Measurements from ENCODE around the gene DNAJC11.

Gene DNAJC11

DNA sequence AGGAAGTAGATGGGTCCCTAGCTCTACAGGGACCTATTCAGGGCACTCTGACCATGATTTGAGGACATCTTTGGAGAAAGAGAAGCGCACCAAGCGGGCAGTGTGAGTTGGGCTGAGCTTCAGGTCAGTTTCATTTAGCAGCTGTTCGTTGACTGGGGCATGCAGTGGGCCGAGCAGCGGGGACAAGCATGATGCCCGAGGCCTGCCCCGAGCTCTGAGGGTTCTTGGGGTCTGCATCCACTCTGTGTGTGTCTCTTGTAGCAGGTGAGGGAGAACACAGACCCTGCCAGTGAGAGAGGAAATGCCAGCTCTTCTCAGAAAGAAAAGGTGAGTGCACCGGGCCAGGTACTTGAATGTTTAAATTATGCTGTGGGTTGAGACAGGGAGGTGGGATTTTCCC is 71.6 kb downstream of the DNAJC11 start:
- no peak overlapping the region for H3K27ac ChIP-seq (replicated peaks)
- no peak for TF ChIP-seq POLR2AphosphoS5 (IDR thresholded peaks at IDR 0.05; ENCODE audit: low read depth)
- TF ChIP-seq, protein P1, sequence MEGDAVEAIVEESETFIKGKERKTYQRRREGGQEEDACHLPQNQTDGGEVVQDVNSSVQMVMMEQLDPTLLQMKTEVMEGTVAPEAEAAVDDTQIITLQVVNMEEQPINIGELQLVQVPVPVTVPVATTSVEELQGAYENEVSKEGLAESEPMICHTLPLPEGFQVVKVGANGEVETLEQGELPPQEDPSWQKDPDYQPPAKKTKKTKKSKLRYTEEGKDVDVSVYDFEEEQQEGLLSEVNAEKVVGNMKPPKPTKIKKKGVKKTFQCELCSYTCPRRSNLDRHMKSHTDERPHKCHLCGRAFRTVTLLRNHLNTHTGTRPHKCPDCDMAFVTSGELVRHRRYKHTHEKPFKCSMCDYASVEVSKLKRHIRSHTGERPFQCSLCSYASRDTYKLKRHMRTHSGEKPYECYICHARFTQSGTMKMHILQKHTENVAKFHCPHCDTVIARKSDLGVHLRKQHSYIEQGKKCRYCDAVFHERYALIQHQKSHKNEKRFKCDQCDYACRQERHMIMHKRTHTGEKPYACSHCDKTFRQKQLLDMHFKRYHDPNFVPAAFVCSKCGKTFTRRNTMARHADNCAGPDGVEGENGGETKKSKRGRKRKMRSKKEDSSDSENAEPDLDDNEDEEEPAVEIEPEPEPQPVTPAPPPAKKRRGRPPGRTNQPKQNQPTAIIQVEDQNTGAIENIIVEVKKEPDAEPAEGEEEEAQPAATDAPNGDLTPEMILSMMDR (IDR thresholded peaks at IDR 0.05; ENCODE audit: insufficient read depth, low read length): no peak
- TF ChIP-seq SPI1 (IDR thresholded peaks at IDR 0.05; ENCODE audit: borderline replicate concordance, low read depth): no peak
- no peak for TF ChIP-seq GABPA (IDR thresholded peaks at IDR 0.05; ENCODE audit: low read depth)
- TF ChIP-seq, protein P2, sequence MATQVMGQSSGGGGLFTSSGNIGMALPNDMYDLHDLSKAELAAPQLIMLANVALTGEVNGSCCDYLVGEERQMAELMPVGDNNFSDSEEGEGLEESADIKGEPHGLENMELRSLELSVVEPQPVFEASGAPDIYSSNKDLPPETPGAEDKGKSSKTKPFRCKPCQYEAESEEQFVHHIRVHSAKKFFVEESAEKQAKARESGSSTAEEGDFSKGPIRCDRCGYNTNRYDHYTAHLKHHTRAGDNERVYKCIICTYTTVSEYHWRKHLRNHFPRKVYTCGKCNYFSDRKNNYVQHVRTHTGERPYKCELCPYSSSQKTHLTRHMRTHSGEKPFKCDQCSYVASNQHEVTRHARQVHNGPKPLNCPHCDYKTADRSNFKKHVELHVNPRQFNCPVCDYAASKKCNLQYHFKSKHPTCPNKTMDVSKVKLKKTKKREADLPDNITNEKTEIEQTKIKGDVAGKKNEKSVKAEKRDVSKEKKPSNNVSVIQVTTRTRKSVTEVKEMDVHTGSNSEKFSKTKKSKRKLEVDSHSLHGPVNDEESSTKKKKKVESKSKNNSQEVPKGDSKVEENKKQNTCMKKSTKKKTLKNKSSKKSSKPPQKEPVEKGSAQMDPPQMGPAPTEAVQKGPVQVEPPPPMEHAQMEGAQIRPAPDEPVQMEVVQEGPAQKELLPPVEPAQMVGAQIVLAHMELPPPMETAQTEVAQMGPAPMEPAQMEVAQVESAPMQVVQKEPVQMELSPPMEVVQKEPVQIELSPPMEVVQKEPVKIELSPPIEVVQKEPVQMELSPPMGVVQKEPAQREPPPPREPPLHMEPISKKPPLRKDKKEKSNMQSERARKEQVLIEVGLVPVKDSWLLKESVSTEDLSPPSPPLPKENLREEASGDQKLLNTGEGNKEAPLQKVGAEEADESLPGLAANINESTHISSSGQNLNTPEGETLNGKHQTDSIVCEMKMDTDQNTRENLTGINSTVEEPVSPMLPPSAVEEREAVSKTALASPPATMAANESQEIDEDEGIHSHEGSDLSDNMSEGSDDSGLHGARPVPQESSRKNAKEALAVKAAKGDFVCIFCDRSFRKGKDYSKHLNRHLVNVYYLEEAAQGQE (IDR thresholded peaks at IDR 0.05; ENCODE audit: insufficient replicate concordance, low read depth): no peak
- H3K27me3 ChIP-seq (ENCODE audit: insufficient read depth, poor library complexity, severe bottlenecking): no peaks in the 10 kb centered on the region
- DNase-seq (ENCODE audit: low read depth in 1 of 2, low spot score in 1 of 2): no peak
- H3K4me3 ChIP-seq (replicated peaks; ENCODE audit: insufficient read depth, low read length): no peak overlapping the region

DNA sequence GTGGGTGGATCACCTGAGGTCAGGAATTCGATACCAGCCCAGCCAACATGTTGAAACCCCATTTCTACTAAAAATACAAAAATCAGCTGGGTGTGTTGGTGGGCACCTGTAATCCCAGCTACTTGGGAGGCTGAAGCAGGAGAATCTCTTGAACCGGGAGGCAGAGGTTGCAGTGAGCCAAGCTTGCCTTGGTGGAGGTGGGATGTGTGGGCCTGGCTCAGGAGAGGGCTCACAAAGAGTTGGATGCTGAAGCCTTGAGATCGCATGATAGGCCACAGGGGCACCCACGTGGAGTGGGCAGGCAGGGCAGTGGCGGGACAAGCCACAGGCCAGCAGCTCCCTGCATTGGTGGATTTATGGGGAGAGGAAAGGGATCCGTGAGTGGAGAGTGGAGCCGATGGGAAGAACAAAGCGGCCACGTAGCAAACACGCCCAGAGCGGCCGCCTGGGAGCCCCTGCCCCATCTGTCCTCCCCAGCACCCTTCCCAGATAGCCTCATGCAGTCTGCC is 72.6 kb downstream of the DNAJC11 start:
- TF ChIP-seq POLR2AphosphoS5 (IDR thresholded peaks at IDR 0.05; ENCODE audit: low read depth): no peak
- TF ChIP-seq GABPA (IDR thresholded peaks at IDR 0.05; ENCODE audit: low read depth): no peak
- TF ChIP-seq, protein P2 (IDR thresholded peaks at IDR 0.05; ENCODE audit: insufficient replicate concordance, low read depth): no peak
- TF ChIP-seq SPI1 (IDR thresholded peaks at IDR 0.05; ENCODE audit: borderline replicate concordance, low read depth): no peak
- TF ChIP-seq, protein P1 (IDR thresholded peaks at IDR 0.05; ENCODE audit: insufficient read depth, low read length): no peak
- no peak for DNase-seq (ENCODE audit: low read depth in 1 of 2, low spot score in 1 of 2)
- Histone ChIP-seq H3K4me3 (replicated peaks; ENCODE audit: insufficient read depth, low read length) (no peak overlapping the region), H3K27me3 (ENCODE audit: insufficient read depth, poor library complexity, severe bottlenecking) (no peaks in the 10 kb centered on the region), H3K27ac (replicated peaks) (no peak overlapping the region)

DNA sequence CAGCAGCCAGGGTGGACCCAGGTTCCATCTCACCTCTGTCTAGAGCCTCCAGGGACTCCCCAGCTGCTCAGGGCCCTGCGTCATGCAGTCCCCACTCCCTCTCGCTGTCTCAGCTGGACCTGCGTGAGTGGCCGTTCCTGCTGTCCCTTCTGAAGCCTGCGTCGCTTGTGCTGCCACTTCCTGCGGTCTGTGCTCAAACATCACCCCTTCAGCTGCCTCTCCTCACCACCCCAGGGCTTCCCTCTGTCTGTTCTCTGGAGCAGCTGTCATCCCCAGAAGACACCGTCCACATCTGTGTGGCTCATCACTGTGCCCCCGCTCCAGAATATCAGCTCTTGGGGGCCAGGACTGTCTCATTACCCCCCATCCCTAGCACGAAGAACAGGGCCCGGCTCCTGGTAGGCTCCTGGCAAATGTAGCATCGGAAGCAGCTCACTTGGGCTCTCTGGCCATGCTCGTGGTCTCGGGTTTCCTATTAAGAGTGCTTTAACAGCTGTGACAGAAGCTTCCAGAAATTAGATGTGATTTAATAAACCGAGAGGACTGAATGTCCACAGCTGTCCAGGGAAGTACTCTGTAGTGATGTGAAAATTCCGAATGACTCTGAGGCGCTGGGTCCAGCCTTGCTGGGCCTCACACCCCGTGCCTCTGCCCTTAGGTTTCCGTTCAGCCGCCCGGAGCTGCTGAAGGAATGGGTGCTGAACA is 73.6 kb downstream of the DNAJC11 start:
- TF ChIP-seq GABPA (IDR thresholded peaks at IDR 0.05; ENCODE audit: low read depth) (no peak), POLR2AphosphoS5 (IDR thresholded peaks at IDR 0.05; ENCODE audit: low read depth) (no peak), SPI1 (IDR thresholded peaks at IDR 0.05; ENCODE audit: borderline replicate concordance, low read depth) (no peak)
- TF ChIP-seq, protein P2 (IDR thresholded peaks at IDR 0.05; ENCODE audit: insufficient replicate concordance, low read depth): no peak
- TF ChIP-seq, protein P1 (IDR thresholded peaks at IDR 0.05; ENCODE audit: insufficient read depth, low read length): no peak
- no peak for DNase-seq (ENCODE audit: low read depth in 1 of 2, low spot score in 1 of 2)
- Histone ChIP-seq H3K27ac (replicated peaks) (no peak overlapping the region), H3K4me3 (replicated peaks; ENCODE audit: insufficient read depth, low read length) (no peak overlapping the region), H3K27me3 (ENCODE audit: insufficient read depth, poor library complexity, severe bottlenecking) (no peaks in the 10 kb centered on the region)

Measured in HL-60 (cell line).